GM18505 (cell line): Measurements from ENCODE around the gene PDIA3.
"Not testable (repeated sequence)": the region's sequence is repeated elsewhere in the genome, so short reads cannot be mapped to it uniquely, and the experiment has no call there.

Source experiments
- ATAC-seq: cut with Tn5 transposase; IDR thresholded peaks from one replicate; pipeline ENCODE4 v1.9.1; 2021; ENCODE audit not compliant: unreplicated experiment
- POLR2A ChIP-seq: IDR thresholded peaks from 4 replicates; pipeline ENCODE4 v1.6.1; 2011; ENCODE audit warnings: borderline replicate concordance; ENCODE audit not compliant: insufficient read depth, insufficient read length; ENCODE audit errors: extremely low read depth

Gene PDIA3

DNA sequence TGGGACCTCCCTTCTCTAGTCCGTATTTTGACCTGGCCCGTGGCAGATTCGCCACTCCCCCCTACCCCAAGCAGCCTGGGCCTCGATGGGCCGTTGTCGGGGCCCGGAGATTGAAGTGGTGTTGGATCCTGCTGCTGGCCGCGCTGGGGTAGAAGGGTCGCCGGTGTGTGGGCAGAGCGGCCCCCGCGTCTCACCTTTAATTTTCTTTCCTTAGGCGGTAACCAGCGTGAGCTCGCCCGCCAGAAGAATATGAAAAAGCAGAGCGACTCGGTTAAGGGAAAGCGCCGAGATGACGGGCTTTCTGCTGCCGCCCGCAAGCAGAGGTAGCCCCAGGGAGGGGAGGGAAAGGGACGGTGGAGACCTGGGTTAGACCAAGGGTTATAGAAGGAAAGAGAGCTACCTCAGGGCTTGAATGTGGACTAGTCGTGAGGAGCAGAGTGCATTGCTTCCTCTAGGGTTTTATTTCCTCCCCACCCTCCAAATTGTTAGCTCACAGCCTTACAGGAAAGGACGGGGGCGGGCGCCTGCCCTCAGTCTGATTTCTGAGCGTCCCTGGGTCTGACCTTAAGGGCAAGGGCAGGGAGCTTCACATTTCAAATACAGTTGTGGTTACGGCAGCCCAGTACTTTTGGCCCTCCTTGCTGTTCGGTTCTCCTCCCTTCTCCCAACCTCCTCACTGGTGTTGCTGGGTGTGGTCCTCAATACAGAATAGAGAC lies 46.7 kb downstream of the PDIA3 start:
- TF ChIP-seq POLR2A: no peak
- ATAC-seq: no peak

DNA sequence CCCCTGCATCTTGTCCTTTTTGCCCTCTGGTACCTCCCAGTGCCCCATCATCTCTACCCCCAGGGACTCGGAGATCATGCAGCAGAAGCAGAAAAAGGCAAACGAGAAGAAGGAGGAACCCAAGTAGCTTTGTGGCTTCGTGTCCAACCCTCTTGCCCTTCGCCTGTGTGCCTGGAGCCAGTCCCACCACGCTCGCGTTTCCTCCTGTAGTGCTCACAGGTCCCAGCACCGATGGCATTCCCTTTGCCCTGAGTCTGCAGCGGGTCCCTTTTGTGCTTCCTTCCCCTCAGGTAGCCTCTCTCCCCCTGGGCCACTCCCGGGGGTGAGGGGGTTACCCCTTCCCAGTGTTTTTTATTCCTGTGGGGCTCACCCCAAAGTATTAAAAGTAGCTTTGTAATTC lies 47.4 kb downstream of the PDIA3 start:
- no peak for TF ChIP-seq POLR2A
- ATAC-seq: no peak

DNA sequence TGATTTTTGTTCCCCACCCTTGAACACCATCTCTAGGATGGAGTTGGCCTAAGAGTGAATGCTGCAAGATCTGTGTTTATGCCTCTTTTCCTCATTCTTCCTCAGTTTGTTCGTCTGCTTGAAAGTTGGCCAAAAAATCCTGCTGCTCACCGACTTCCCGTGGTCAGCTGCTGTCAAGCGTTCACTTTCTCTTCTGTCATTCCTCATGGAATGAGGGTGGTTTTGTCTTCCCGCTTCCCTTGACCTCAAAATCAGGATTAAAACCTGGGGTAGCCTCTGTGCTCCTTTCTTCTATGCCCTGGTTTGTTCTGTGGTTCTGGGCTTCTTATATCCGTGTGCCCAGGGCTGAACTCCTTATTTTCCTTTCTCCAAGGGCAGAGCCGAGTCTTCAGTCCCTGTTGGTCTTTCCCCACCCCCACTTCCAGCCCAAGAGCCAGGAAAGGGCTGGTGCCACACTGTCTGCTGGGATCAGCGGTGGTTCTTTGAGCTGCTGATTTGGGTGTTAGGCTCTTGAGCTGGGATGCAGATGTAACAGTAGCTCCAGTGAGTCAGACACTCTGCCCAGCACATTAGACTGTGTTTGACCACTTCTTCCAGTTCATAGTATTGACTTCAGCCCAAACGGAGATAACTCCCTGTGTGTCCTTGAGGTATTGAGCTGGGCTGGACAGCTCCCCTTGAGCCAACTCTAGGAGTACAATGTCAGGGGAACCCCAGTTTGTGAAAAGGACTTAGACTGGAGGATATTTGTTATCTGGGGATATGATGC lies 48.2 kb downstream of the PDIA3 start:
- ATAC-seq: no peak

DNA sequence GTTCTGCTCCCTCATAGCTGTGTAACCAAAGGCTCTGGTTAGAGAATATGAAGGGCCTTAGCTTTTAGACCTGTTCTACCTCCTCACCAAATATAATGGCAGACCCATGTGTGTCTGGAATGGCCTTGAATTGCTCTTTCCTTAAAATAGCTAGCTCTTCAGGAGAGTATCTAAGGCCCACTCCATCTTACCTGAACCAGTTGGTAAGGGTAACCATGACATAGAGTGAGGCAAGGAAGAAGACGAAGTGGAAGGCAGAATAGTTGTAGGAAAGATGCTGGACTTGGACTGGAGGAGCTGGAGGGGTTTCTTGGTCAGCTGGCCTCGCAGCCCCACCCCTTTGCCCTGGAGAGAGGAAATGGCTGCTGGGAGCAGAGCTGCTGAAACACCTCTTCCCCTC lies 49.0 kb downstream of the PDIA3 start:
- TF ChIP-seq POLR2A: no peak
- no peak for ATAC-seq

More for the DNA sequence above, 48.2 kb downstream of the PDIA3 start:
- no peak for TF ChIP-seq POLR2A

DNA sequence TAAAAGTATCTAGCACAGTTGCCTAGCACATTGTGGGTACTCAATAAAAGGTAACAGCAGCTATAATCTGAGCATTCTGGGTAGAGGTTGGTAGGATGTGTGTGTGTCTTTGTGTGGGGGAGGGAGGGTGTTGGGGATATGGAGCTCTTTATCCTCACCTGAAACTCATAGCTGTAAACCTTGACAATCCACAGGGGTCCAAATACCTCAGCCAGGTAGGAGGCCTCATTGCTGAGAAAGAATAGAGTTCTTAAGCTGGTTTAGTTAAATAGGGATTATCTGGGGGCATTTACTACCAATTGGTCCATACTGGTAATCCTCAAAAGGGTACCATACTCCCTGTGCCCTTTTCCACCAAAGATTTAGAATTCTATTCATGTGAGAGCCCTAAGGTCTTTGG lies 49.8 kb downstream of the PDIA3 start:
- TF ChIP-seq POLR2A: no peak
- no peak for ATAC-seq

DNA sequence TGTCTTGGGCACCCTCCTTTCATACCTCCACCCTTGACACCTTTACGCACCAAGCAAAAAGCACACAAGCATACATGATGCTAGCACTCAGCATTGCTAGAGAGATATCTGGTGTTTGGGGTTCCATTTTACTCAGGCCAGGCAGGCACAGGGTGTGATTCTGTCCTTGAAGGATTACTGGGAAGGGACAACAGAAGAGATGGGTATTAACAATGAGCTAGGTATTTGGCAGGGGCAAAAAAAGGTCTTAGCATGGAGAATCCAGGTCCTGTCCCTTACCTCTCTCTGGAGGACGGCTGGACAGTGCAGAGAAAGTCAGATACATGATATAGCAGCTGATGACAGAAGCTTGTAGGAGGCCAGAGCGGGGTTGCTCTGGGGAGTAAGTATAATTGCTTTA lies 50.3 kb downstream of the PDIA3 start:
- no peak for TF ChIP-seq POLR2A
- ATAC-seq: no peak

DNA sequence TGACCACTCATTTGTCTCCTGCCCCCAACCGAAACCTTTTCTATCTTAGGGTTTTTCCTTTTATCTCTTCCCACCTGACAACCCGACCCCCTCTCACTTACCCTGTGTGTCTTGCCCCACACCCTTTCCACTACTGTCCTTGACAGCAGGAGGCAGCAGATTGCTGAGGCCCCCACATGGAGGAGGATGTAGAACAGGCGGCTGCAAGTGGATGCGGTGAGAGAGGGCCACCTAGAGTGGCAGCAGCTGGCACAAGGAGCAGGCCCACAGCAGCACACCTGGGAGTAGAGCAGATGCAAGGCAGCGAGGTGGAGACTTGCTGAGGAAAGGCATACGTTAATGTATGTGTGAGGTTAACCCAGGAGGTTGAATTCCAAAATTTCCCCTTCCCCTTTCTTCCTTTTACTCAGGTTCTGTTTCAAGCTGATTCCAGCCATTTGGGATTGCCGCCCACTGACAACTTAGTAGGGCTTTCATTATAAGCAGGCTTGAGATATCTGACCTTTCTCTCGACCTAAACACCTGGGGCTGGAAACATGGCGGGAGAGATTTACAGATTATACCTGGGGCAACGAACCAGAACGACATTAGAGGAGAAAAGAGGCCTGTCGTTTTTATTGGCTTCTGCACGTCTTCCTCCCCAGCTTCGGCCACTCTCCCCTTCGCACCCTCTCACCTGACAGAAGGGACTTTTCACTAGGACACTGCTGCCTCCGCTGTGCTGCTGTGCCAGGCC lies 53.1 kb downstream of the PDIA3 start:
- TF ChIP-seq POLR2A: no peak

DNA sequence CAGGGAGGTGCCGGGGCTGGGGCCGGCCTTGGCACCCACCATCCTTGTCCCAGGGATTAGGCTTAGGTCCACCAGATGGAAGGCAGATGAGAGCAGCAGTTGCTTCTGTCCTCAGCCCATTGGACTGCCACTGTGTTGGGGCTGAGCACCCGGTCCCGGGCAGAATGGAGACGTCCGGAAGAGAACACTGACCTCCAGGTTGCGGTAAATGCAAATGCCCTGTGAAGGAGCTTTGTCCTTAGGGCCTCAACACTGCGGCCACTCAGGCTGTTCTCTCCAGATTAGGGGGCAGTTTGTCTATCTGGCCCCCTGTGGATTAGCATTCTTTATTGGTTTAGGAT lies 53.7 kb downstream of the PDIA3 start, which contains the start of gene SERINC4:
SERINC4 (minus strand) TSS at position 276 of the 341 bp plus-strand sequence; CDS start at position 42, 234 bp downstream.
- no peak for TF ChIP-seq POLR2A
- ATAC-seq: no peak

More for the DNA sequence above, 53.1 kb downstream of the PDIA3 start:
- ATAC-seq: no peak

DNA sequence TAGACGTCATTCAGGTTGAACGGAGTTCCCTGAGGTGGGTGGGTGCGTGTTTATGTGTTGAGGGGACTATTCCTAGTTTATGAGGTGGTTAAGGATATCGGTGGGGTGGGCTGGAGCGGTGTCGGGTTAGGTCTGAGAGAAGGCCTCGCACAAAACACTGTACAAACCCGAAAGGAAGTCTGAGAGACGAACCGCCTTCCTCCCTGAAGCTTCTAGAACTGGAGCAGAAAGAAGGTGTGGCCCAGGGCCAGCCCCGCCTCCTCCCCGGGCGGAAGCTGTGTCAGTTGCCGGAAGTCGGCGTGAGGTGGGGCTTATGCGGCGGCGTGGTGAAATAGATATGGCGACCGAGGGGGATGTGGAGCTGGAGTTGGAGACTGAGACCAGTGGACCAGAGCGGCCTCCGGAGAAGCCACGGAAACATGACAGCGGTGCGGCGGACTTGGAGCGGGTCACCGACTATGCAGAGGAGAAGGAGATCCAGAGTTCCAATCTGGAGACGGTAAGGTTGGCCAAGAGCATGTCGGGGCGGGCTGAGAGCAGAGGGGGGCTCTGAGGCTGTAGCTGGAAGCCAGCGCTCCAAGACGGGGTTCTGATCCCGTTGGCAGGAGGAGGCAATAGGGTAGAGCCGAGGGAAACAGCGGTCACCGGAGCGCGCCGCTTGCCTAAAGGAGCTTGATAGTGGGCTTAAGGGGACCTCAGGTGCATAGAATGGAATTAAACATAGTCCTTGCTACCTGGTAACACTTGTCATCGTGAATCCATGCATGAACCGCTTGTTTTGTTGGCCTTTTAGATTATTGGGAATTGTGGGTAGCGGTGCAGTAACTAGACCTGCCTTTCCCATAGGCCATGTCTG lies 54.3 kb downstream of the PDIA3 start, which contains the start of gene HYPK:
HYPK (plus strand) TSS at position 314 of the 856 bp plus-strand sequence; CDS start at position 338, 24 bp downstream.
- peak; percentile 89 for TF ChIP-seq POLR2A
- peak; percentile 79 for ATAC-seq

DNA sequence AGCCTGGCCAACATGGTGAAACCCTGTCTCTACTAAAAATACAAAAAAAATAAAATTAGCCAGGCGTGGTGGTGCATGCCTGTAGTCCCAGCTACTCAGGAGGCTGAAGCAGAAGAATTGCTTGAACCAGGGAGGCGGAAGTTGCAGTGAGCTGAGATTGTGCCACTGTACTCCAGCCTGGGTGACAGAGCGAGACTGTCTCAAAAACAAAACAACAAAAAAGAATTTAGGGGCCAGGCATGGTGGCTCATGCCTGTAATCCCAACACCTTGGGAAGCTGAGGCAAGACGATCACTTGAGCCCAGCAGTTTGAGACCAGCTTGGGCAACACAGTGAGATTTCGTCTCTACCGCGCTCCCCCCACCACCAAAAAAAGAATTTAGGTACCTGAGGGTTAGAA lies 56.4 kb downstream of the PDIA3 start:
- not testable (repeated sequence) for ATAC-seq

DNA sequence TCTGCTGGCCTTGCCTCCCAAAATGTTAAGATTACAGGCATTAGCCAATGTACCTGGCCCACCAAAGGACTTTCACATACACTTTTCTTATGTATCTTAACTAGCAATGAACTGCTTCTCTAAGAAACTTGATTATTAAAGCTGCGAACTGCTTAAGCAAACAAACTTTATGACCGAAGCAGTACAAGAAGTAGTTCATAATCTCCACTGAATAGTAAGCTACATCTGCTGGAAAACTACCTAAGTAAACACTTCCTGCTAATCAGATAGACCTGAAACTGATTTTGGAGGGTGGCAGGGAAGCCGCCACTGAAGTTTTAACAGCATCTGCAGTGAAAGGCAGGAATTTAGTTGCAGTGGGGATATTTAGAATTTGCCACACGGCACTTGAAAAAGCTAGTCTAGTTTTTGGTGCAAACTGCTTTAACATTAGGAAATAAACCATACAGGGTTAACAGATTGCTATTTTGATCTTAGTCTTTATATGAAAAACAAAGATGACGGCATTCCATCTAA lies 62.3 kb downstream of the PDIA3 start:
- no peak for TF ChIP-seq POLR2A
- ATAC-seq: no peak

DNA sequence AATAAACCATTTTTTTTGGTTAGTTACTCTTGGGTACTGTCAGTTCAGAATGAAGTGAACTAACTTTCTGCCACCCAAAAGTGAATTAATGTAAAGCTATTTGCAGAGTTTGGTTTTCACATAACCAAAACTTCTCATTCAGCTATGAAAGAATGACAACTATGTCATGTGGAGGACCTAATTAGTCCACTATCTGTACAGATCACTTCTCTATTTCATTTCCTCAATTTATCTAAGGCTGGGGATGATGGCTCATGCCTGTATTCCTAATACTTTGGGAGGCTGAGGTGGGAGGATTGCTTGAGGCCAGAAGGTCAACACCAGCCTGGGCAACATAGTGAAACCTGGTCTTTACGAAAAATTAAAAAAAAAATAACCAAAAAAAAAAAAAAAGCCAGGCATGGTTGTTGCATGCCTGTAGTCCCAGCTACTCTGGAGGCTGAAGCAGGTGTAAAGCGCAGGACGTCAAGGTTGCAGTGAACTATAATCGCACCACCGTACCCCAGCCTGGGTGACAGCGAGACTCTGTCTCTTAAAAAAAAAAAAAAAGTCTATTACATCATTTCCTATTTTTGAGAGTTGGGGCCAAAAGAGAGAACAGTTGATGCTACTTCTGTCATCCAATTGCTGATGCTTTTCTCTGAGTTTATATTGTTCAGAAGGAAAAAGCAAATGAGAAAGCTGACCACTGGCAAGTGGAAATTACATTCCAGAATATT lies 62.9 kb downstream of the PDIA3 start:
- no peak for TF ChIP-seq POLR2A
- peak; percentile 72 for ATAC-seq

DNA sequence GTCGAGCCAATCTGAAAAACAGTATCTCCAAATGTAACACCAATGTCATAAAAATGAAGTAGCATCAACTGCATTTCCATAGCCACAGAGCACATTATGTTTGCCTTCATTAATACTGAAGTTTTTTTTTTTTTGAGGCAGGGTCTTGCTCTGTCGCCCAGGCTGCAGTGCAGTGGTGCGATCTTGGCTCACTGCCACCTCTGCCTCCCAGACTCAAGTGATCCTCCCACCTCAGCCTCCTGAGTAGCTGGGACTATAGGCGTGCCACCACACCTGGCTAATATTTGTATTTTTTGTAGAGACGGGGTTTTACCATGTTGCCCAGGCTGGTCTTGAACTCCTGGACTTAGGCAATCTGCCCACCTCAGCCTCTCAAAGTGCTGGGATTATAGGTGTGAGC lies 68.8 kb downstream of the PDIA3 start:
- ATAC-seq: not testable (repeated sequence)
